A549 (cell line): ENCODE measurements around the gene EFNA5.

Experiments used
- BHLHE40 ChIP-seq: IDR thresholded peaks from 2 replicates; pipeline ENCODE4 v1.6.1; 2012; ENCODE audit warnings: low read depth, low read length, inconsistent platforms
- CHD2 ChIP-seq: fragments of 150-350 bp; IDR thresholded peaks from 2 replicates; pipeline ENCODE4 v1.6.1; 2014; ENCODE audit warnings: low read length; ENCODE audit not compliant: partially characterized antibody
- CTCF ChIP-seq: fragments of >200 bp; sonication (Bioruptor Twin); formaldehyde crosslinking; IDR thresholded peaks from 3 replicates; pipeline ENCODE4 v1.5.1; 2016
- EP300 ChIP-seq, 2 experiments: fragments of >200 bp; sonication (Bioruptor Twin); formaldehyde crosslinking; IDR thresholded peaks; 2 replicates in 1 of 2; 3 replicates in 1 of 2; pipeline ENCODE4 v1.6.1; 2016 to 2017
- FOSB ChIP-seq: fragments of 250-450 bp; sonication (Bioruptor Pico); IDR thresholded peaks from 2 replicates; pipeline ENCODE4 v1.5.0; 2020; ENCODE audit warnings: mild to moderate bottlenecking, moderate library complexity
- HOXA7 ChIP-seq: fragments of 250-450 bp; sonication (Bioruptor Pico); IDR thresholded peaks from 2 replicates; pipeline ENCODE4 v1.5.0; 2020; ENCODE audit warnings: mild to moderate bottlenecking, moderate library complexity
- JUNB ChIP-seq: fragments of >200 bp; sonication (Bioruptor Twin); formaldehyde crosslinking; IDR thresholded peaks from 2 replicates; pipeline ENCODE4 v1.6.1; 2016
- MAX ChIP-seq: IDR thresholded peaks from 2 replicates; pipeline ENCODE4 v1.6.1; 2012
- PHF8 ChIP-seq: fragments of 200-600 bp; sonication (generic); IDR thresholded peaks from 2 replicates; pipeline ENCODE4 v1.6.1; 2016; ENCODE audit warnings: low read depth, mild to moderate bottlenecking, antibody characterized with exemption, moderate library complexity, borderline replicate concordance
- POLR2A ChIP-seq: IDR thresholded peaks from 2 replicates; pipeline ENCODE4 v1.6.1; 2012; ENCODE audit warnings: mild to moderate bottlenecking, low read length
- REST ChIP-seq: fragments of 200-600 bp; sonication (generic); IDR thresholded peaks from 2 replicates; pipeline ENCODE4 v1.6.1; 2016; ENCODE audit warnings: antibody characterized with exemption, mild to moderate bottlenecking, moderate library complexity
- ZFP36 ChIP-seq: fragments of 450-650 bp; IDR thresholded peaks from 2 replicates; pipeline ENCODE4 v1.6.1; 2014; ENCODE audit warnings: borderline replicate concordance; ENCODE audit not compliant: partially characterized antibody
- ZNF302 ChIP-seq: fragments of 250-450 bp; sonication (Bioruptor Pico); IDR thresholded peaks from 2 replicates; pipeline ENCODE4 v1.9.0; 2021; ENCODE audit warnings: inconsistent platforms, mild to moderate bottlenecking, moderate library complexity

- no peak for TF ChIP-seq EP300 (IDR thresholded peaks at IDR 0.05)
- TF ChIP-seq CTCF: no peak
- no peak for TF ChIP-seq FOSB (CRISPR knock-in tag)
- TF ChIP-seq REST: no peak
- no peak for TF ChIP-seq PHF8
- TF ChIP-seq ZFP36: no peak
- TF ChIP-seq JUNB: no peak
- no peak for TF ChIP-seq MAX
- TF ChIP-seq POLR2A: no peak
- no peak for TF ChIP-seq CHD2
- TF ChIP-seq BHLHE40: no peak
- no peak for TF ChIP-seq ZNF302 (CRISPR knock-in tag)
- no peak for TF ChIP-seq HOXA7 (CRISPR knock-in tag)
These were observed 69.7 kb downstream of the EFNA5 start for GRCh38 chr5:107601076-107601475.
